ENCODE measurements around the gene OBP2A.
"Not testable (repeated sequence)": the region's sequence is repeated elsewhere in the genome, so short reads cannot be mapped to it uniquely, and the experiment has no call there.

OBP2A gene

GRCh38 chr9:135545646-135546176 lies at the start of gene OBP2A:
TSS of gene OBP2A (plus strand) at chr9:135546126. CDS start at chr9:135546181, 55 bp downstream.
- not testable (repeated sequence) for DNase-seq

- no peak for DNase-seq
Measured at GRCh38 chr9:135498381-135499126, 47.4 kb upstream of the OBP2A start.

- peak; percentile 83 for DNase-seq
Measured at GRCh38 chr9:135499326-135500070, 46.4 kb upstream of the OBP2A start.

GRCh38 chr9:135500071-135500524 lies 45.8 kb upstream of the OBP2A start:
- peak; percentile 50 for DNase-seq

- DNase-seq = peak; percentile 61
Measured at GRCh38 chr9:135500525-135501260, 45.2 kb upstream of the OBP2A start, which contains the start of gene MRPS2. TSS of gene MRPS2 (plus strand) at chr9:135500682. CDS start at chr9:135500711, 29 bp downstream.

- DNase-seq = no peak
Measured at GRCh38 chr9:135501261-135502167, 44.4 kb upstream of the OBP2A start.

GRCh38 chr9:135502168-135502872 lies 43.6 kb upstream of the OBP2A start:
- no peak for DNase-seq

GRCh38 chr9:135502873-135503321 lies 43.0 kb upstream of the OBP2A start:
- no peak for DNase-seq

GRCh38 chr9:135503371-135504261 lies 42.3 kb upstream of the OBP2A start:
- DNase-seq = no peak

- peak; percentile 42 for DNase-seq
Measured at GRCh38 chr9:135504262-135505243, 41.4 kb upstream of the OBP2A start.

GRCh38 chr9:135505406-135506187 lies 40.3 kb upstream of the OBP2A start:
- DNase-seq = no peak

GRCh38 chr9:135506327-135507103 lies 39.4 kb upstream of the OBP2A start:
- DNase-seq = no peak

GRCh38 chr9:135507104-135508035 lies 38.6 kb upstream of the OBP2A start:
- no peak for DNase-seq

- DNase-seq = no peak
Measured at GRCh38 chr9:135508211-135508820, 37.6 kb upstream of the OBP2A start.

- DNase-seq = no peak
Measured at GRCh38 chr9:135509458-135509857, 36.5 kb upstream of the OBP2A start.

GRCh38 chr9:135512241-135512603 lies 33.7 kb upstream of the OBP2A start:
- DNase-seq = no peak
